CD4-positive, alpha-beta T cell treated with Interleukin-21 for 1 hour (primary cell): ENCODE results near the gene GLG1.
"Not testable (repeated sequence)": the region's sequence is repeated elsewhere in the genome, so short reads cannot be mapped to it uniquely, and the experiment has no call there.

ENCODE experiments used
- DNase-seq: peaks from one replicate; pipeline ENCODE4 v3.0.0-alpha.2; 2020

GLG1 gene

DNA sequence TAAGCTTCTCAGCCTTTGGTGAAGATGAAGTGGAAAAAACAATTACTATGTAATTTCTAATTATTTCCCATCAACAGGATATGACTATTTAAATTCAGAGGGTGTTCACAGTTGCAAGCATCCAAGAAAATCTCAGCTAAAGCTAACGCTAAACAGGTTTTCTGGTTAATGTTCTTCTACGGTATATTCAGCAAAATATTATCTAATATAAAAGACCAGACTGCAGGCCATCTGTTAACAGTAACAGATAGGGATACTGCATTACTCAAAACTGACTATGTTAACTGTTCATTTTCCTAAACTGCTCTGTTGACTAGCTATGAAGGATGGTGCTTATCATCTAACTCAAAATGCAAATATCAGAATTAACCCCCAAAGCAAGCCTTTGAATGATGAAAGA, 32.8 kb downstream of the GLG1 start:
- DNase-seq, result no peak

DNA sequence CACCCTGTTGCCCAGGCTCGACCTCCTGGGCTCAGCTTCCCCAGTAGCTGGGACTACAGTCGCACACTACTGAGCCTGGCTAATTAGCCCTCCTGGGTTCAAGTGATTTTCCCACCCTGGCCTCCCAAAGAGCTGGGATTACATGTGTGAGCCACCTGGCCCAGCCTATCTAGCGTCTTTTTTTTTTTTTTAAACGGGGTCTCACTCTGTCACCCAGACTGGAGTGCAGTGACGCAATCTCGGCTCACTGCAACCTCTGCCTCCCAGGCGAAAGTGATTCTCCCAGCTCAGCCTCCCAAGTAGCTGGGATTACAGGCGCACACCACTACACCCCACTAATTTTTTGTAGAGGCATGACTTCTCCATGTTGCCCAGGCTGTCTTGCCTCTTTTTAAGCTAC, 33.3 kb downstream of the GLG1 start:
- DNase-seq, result no peak

- DNase-seq, result no peak
These were observed 36.3 kb downstream of the GLG1 start for GRCh38 chr16:74570412-74571301.

DNA sequence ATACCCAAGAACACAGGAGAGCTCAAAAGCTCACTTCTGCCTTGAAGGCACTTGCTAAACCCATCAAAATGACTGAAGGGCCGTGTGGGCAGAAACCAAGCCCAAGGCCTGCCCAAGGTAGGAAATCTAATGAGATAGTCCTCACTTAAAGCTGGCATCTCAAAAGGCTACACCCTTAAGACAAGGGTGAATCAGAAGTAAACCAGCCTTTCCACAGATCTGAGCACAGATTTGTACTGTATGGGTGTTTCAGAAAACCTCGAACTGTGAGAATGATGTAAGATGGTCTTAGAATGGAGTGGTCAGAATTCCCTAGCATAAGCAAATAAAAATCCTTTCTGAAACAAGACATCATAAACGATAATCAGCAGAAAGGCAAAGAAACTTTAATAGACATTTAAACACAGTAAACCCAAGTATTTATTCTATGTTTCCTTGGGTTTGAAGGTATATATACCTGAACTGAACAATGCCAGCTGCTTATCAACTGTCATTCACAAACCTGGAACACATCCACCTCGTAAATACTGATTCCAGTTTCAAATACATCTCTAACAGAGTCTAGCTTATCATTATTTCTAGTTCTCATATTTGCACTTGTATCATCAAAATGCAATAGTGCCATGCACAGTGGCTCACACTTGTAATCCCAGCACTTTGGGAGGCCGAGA, 37.8 kb downstream of the GLG1 start:
- DNase-seq, result no peak

DNA sequence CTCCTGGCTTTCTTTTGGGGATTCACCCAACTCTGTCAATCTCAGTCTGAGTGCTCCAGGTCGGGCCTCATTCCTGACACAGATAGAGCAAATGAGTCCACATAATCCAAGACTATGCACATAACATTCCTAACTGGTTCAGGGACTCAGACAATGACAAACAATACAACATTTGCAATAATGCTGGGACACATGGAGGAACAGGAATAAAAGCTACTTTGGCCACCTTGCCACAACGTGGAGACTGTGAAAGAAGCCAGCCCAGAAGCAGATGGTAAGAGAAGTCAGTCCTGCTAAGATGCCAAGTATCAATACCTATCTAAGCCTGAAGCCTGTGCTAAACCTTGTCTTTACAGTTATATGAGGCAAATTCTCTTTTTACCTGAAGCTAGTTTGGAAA, 39.0 kb downstream of the GLG1 start:
- no peak for DNase-seq

GRCh38 chr16:74565378-74565777, 41.5 kb downstream of the GLG1 start:
- no peak for DNase-seq

- no peak for DNase-seq
These were observed 42.4 kb downstream of the GLG1 start for GRCh38 chr16:74564451-74564984.

GRCh38 chr16:74563828-74564263, 43.1 kb downstream of the GLG1 start:
- no peak for DNase-seq

- no peak for DNase-seq
These were observed 44.8 kb downstream of the GLG1 start for GRCh38 chr16:74562117-74562516.

DNA sequence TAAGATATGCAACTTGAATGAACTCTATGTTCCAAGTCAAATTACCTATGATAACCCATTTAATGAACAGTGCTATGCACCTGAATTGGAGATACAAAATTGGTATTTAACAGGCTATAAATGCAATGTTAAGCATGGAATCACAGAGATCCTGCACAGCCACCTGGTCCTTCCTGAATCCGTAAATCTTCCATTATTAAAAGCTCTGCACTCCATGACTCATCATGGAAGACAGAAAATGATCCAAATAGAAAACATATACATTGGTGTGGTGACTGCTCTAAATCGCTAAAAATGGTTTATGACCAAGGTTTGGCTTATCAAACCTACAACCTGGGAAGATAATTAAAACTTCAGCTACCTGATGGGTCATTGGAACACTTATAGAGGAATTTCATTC, 45.3 kb downstream of the GLG1 start:
- no peak for DNase-seq

- DNase-seq, result no peak
These were observed 46.0 kb downstream of the GLG1 start for GRCh38 chr16:74560912-74561311.

GRCh38 chr16:74558873-74559272, 48.0 kb downstream of the GLG1 start:
- DNase-seq, result no peak

GRCh38 chr16:74557275-74557674, 49.6 kb downstream of the GLG1 start:
- no peak for DNase-seq

GRCh38 chr16:74556375-74556922, 50.5 kb downstream of the GLG1 start:
- DNase-seq, result no peak

DNA sequence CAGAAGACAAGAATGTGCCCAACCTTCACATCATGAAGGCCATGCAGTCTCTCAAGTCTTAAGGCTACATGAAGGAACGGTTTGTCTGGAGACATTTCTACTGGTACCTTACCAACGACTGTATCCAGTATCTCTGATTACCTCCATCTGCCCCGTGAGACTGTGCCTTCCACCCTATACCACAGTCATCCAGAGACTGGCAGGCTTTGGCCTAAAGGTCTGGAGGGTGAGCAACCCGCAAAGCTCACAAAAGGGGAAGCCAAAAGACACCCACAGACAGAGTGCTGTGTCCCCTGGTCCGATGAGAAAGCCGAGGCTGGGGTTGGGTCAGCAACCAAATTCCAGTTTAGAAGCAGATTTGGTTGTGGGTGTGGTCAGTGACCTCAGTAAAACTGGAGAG, 54.6 kb downstream of the GLG1 start:
- not testable (repeated sequence) for DNase-seq

- not testable (repeated sequence) for DNase-seq
These were observed 56.5 kb downstream of the GLG1 start for GRCh38 chr16:74550227-74551019.

DNA sequence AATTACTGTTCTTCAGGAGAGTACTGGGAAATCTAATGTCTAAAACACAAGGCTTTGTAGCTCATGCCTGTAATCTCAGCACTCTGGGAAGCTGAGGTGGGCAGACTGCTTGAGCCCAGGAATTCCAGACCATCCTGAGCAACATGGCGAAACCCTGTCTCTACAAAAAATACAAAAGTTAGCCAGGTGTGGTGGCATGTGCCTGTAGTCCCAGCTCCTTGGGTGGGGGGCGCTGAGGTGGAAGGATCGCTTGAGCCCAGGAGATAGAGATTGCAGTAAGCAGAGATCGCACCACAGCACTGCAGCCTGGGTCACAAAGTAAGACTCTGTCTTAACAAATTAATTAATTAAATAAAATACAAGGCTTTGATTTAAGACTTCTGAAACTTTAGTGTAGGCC, 60.8 kb downstream of the GLG1 start:
- DNase-seq, result not testable (repeated sequence)

DNA sequence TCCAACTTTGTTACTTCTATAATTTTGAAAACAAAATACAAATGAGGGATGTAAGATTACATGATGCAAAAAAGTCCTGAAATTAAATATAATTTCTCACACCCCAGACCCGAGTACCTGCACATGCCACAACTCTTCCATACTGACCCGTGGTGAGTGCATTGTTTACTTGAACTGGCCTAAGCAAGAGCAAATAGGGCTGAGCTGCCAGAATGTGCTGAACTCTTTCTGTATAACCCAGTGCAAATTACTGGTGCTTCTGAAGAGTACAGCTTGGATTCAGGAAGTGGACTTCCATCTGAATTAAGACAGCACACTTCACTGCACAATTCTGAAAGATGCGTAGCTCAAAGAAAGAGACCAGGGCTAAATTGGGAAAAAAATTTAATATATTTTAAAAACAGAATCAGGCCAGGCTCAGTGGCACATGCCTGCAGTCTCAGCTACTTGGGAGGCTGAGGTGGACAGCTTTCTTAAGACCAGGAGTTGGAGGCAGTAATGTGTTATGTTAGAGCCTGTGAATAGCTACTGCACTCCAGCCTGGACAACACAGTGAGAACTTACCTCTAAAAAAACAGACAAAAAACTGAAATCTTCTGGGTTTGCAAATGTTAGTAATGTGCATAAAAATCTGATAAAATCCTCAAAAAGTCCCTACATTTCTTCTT, 63.9 kb downstream of the GLG1 start:
- DNase-seq, result not testable (repeated sequence)

DNA sequence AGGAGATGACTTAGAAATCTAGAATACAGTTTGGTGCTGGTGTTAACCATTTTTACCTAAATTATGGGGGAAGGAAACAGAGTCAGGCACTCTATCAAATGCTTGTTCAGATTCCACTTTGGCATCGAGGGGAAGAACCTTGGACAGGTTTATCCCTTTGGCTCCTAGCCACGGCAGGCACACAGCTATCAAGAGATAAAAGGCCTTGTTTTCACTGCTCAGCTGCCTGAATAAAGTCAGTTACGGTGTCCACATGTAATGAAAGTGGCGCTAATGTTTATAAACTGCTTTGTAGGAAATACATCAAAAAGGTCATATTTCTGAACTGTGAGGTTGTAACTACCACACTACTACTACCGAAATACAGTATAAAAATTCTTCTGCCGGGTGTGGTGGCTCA, 66.3 kb downstream of the GLG1 start:
- DNase-seq, result not testable (repeated sequence)

- not testable (repeated sequence) for DNase-seq
These were observed 68.1 kb downstream of the GLG1 start for GRCh38 chr16:74538801-74539200.

DNA sequence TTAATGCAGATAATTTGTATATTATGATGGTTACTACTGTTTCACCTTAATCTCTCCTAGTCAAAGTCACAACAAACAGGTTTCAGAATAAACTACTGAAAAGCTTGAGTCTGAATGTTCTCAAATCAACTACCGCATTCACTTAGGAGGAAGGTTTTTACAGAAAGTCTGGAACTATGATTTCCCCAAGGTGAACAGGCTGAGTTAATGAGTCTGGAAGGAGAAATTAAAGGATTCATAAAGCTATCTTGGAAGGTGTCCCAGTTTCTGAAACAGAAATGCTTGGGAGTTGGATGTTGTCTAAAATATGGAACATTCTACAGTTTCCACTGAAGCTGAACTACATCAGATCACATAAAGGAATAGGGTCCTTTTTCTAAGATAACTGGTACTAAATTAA, 69.2 kb downstream of the GLG1 start:
- DNase-seq, result not testable (repeated sequence)

GRCh38 chr16:74534650-74535049, 72.3 kb downstream of the GLG1 start:
- not testable (repeated sequence) for DNase-seq
